Loucy (cell line): Measurements from ENCODE around the gene LATS2.

Experiments used
- CTCF ChIP-seq: fragments of 200-600 bp; sonication (generic); conservative IDR thresholded peaks from 2 replicates; pipeline ENCODE4 v1.5.1; 2014; ENCODE audit warnings: mild to moderate bottlenecking, antibody characterized with exemption, low read length
- EZH2phosphoT487 ChIP-seq: fragments of 200-600 bp; IDR thresholded peaks from 2 replicates; pipeline ENCODE4 v1.6.1; 2018; ENCODE audit warnings: antibody characterized with exemption, mild to moderate bottlenecking, moderate library complexity, borderline replicate concordance

- TF ChIP-seq CTCF = no peak
- no peak for TF ChIP-seq EZH2phosphoT487
These were observed 3.0 kb downstream of the LATS2 start for GRCh38 chr13:21058361-21058760.
